ENCODE results near the gene XIRP2.

XIRP2 gene

GRCh38 chr2:166888180-166888579, at the start of gene XIRP2:
TSS of gene XIRP2 (plus strand) at chr2:166888480. CDS start at chr2:166903483, 15,003 bp downstream.
- H3K4me3 ChIP-seq (ENCODE audit: low read depth, low read length) = no peak within 1 kb of the TSS
- TF ChIP-seq CTCF (IDR thresholded peaks at IDR 0.05; ENCODE audit: borderline replicate concordance, insufficient read depth, low read depth, low read length) = no peak

- TF ChIP-seq CTCF (IDR thresholded peaks at IDR 0.05; ENCODE audit: borderline replicate concordance, insufficient read depth, low read depth, low read length) = no peak
Measured at GRCh38 chr2:166841152-166841551, 47.1 kb upstream of the XIRP2 start.

GRCh38 chr2:166841679-166842078, 46.6 kb upstream of the XIRP2 start:
- H3K4me3 ChIP-seq (ENCODE audit: low read depth, low read length) = no peak overlapping the region
- no peak for TF ChIP-seq CTCF (IDR thresholded peaks at IDR 0.05; ENCODE audit: borderline replicate concordance, insufficient read depth, low read depth, low read length)

More at GRCh38 chr2:166841152-166841551, 47.1 kb upstream of the XIRP2 start:
- H3K4me3 ChIP-seq (ENCODE audit: low read depth, low read length) = no peak overlapping the region

- TF ChIP-seq CTCF (IDR thresholded peaks at IDR 0.05; ENCODE audit: borderline replicate concordance, insufficient read depth, low read depth, low read length) = no peak
- H3K4me3 ChIP-seq (ENCODE audit: low read depth, low read length) = no peak overlapping the region
Measured at GRCh38 chr2:166844111-166844510, 44.2 kb upstream of the XIRP2 start.

- TF ChIP-seq CTCF (IDR thresholded peaks at IDR 0.05; ENCODE audit: borderline replicate concordance, insufficient read depth, low read depth, low read length) = no peak
- no peak overlapping the region for H3K4me3 ChIP-seq (ENCODE audit: low read depth, low read length)
Measured at GRCh38 chr2:166862468-166863132, 25.7 kb upstream of the XIRP2 start.

- TF ChIP-seq CTCF (IDR thresholded peaks at IDR 0.05; ENCODE audit: borderline replicate concordance, insufficient read depth, low read depth, low read length) = no peak
Measured at GRCh38 chr2:166867874-166868514, 20.3 kb upstream of the XIRP2 start.

GRCh38 chr2:166870346-166870745, 17.9 kb upstream of the XIRP2 start:
- TF ChIP-seq CTCF (IDR thresholded peaks at IDR 0.05; ENCODE audit: borderline replicate concordance, insufficient read depth, low read depth, low read length) = no peak
- no peak overlapping the region for H3K4me3 ChIP-seq (ENCODE audit: low read depth, low read length)

More at GRCh38 chr2:166867874-166868514, 20.3 kb upstream of the XIRP2 start:
- H3K4me3 ChIP-seq (ENCODE audit: low read depth, low read length) = no peak overlapping the region

Data from GM12875 (cell line).